ENCODE measurements around the gene ABCA4.

ABCA4 gene

DNA sequence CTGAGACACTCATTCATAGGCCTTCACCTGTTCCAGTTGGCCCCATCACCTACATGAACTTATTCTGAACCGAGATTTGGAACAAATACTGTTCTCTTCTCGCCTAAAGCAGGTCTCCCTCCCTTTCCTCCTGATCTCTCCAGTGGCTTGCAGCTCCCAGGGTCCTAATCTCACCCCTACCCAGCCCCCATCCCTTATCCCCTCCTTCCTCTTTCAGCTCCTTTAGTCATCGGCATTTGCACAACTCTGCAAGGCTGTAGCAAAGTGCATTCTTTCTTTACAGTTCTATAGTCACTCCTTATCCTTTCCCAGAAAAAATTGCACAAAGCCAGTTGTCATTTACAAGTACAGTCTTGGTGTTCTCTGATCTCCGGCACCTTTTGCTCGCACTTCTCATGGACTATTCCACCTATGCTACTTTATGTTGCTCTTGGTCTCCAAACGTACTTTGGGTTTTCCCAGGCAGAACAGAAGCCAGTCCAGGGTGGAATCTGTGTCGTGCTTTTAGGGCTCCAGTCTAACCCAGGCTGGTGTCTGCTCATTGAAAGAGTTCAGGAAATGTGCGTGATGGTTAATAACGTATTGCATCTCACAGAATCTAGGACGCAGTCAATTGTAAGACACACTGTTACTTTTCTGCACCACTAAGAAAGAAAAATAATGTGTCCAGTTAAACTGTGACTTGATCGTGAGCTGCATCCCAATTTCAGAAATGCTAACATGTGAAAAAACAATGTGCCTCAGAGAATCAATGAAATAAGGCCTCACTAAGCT lies 965 bp downstream of the ABCA4 start:
- Histone ChIP-seq H3K9me3 (ENCODE audit: insufficient read depth, low read depth, low read length) (no peaks in the 10 kb centered on the region), H3K4me2 (ENCODE audit: low read depth, low read length, poor library complexity, severe bottlenecking) (no peak overlapping the region), H3K79me2 (ENCODE audit: insufficient read depth, low read length) (no peaks in the 10 kb centered on the region), H2AFZ (ENCODE audit: low read length) (no peak overlapping the region), H3K36me3 (ENCODE audit: insufficient read depth, low read length) (no peaks in the 10 kb centered on the region), H3K9me2 (replicated peaks; ENCODE audit: low read depth, low read length) (no peaks in the 10 kb centered on the region), H3K27me3 (ENCODE audit: insufficient read depth, low read length, poor library complexity, severe bottlenecking) (no peaks in the 10 kb centered on the region), H3K9ac (ENCODE audit: low read depth, low read length, poor library complexity, severe bottlenecking) (no peak overlapping the region), H3K4me3 (ENCODE audit: low read length, poor library complexity, severe bottlenecking) (no peak overlapping the region), H4K20me1 (ENCODE audit: insufficient read depth, low read length, poor library complexity, severe bottlenecking) (no peaks in the 10 kb centered on the region), H3K4me1 (ENCODE audit: insufficient read depth, low read length, poor library complexity, severe bottlenecking) (peaks cover 21% of the 10 kb centered on the region), H3F3A (ENCODE audit: low read depth) (no peaks in the 10 kb centered on the region)
- TF ChIP-seq EZH2phosphoT487 (IDR thresholded peaks at IDR 0.05; ENCODE audit: borderline replicate concordance) = no peak
- TF ChIP-seq, protein P1, sequence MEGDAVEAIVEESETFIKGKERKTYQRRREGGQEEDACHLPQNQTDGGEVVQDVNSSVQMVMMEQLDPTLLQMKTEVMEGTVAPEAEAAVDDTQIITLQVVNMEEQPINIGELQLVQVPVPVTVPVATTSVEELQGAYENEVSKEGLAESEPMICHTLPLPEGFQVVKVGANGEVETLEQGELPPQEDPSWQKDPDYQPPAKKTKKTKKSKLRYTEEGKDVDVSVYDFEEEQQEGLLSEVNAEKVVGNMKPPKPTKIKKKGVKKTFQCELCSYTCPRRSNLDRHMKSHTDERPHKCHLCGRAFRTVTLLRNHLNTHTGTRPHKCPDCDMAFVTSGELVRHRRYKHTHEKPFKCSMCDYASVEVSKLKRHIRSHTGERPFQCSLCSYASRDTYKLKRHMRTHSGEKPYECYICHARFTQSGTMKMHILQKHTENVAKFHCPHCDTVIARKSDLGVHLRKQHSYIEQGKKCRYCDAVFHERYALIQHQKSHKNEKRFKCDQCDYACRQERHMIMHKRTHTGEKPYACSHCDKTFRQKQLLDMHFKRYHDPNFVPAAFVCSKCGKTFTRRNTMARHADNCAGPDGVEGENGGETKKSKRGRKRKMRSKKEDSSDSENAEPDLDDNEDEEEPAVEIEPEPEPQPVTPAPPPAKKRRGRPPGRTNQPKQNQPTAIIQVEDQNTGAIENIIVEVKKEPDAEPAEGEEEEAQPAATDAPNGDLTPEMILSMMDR (conservative IDR thresholded peaks at IDR 0.05; ENCODE audit: low read length) = no peak

DNA sequence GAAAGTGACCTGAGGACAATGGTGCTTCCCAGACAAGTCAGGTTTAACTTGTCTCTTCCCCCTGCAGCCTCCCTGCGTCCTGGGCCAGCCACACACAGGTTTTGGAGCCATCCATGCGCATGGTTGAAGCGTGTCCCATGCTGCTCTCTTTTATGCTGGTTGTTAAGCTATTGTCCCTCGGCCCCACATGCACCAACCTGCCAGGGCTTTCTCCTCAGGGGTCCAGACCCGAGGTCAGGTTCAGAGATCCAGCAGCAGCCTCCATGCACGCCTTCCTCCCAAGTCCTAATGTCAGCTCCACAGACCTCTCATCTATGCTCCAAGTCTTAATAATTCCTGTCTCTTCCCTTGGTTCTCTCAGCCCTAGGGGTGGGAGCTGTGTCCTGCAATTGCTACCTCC lies 1.6 kb downstream of the ABCA4 start:
- Histone ChIP-seq H3K36me3 (ENCODE audit: insufficient read depth, low read length) (no peaks in the 10 kb centered on the region), H3K9ac (ENCODE audit: low read depth, low read length, poor library complexity, severe bottlenecking) (no peak overlapping the region), H3K9me2 (replicated peaks; ENCODE audit: low read depth, low read length) (no peaks in the 10 kb centered on the region), H2AFZ (ENCODE audit: low read length) (no peak overlapping the region), H3K79me2 (ENCODE audit: insufficient read depth, low read length) (no peaks in the 10 kb centered on the region), H3K27me3 (ENCODE audit: insufficient read depth, low read length, poor library complexity, severe bottlenecking) (no peaks in the 10 kb centered on the region), H3K4me2 (ENCODE audit: low read depth, low read length, poor library complexity, severe bottlenecking) (no peak overlapping the region), H3F3A (ENCODE audit: low read depth) (no peaks in the 10 kb centered on the region), H3K4me3 (ENCODE audit: low read length, poor library complexity, severe bottlenecking) (no peak overlapping the region), H3K9me3 (ENCODE audit: insufficient read depth, low read depth, low read length) (no peaks in the 10 kb centered on the region), H4K20me1 (ENCODE audit: insufficient read depth, low read length, poor library complexity, severe bottlenecking) (no peaks in the 10 kb centered on the region), H3K4me1 (ENCODE audit: insufficient read depth, low read length, poor library complexity, severe bottlenecking) (peaks cover 21% of the 10 kb centered on the region)
- no peak for TF ChIP-seq EZH2phosphoT487 (IDR thresholded peaks at IDR 0.05; ENCODE audit: borderline replicate concordance)
- TF ChIP-seq, protein P1 (conservative IDR thresholded peaks at IDR 0.05; ENCODE audit: low read length) = no peak

DNA sequence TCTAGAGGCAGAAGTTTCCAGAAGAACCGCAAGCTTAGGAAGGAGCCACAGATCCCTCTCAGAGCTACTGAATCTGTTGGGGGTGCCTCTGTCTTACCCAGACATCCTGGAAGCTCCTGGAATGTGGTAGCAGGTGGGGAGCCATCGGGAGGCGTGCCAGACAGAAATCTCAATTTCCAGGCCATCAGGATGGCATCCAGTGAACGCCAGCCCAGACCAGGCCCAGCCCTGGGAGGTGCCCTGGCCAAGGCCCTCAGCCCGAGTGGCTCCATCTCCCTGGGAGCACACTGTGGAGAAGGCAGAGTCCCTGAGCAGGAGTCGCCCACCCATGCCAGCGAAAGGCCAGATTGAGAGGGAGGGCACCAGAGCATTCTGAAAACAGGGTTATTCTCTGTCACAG lies 2.5 kb downstream of the ABCA4 start:
- Histone ChIP-seq H3K27me3 (ENCODE audit: insufficient read depth, low read length, poor library complexity, severe bottlenecking) (no peaks in the 10 kb centered on the region), H3K36me3 (ENCODE audit: insufficient read depth, low read length) (no peaks in the 10 kb centered on the region), H4K20me1 (ENCODE audit: insufficient read depth, low read length, poor library complexity, severe bottlenecking) (no peaks in the 10 kb centered on the region), H3K4me1 (ENCODE audit: insufficient read depth, low read length, poor library complexity, severe bottlenecking) (peaks cover 24% of the 10 kb centered on the region), H3K9ac (ENCODE audit: low read depth, low read length, poor library complexity, severe bottlenecking) (no peak overlapping the region), H3K4me2 (ENCODE audit: low read depth, low read length, poor library complexity, severe bottlenecking) (no peak overlapping the region), H3K4me3 (ENCODE audit: low read length, poor library complexity, severe bottlenecking) (no peak overlapping the region), H3K9me3 (ENCODE audit: insufficient read depth, low read depth, low read length) (no peaks in the 10 kb centered on the region), H2AFZ (ENCODE audit: low read length) (no peak overlapping the region), H3K79me2 (ENCODE audit: insufficient read depth, low read length) (no peaks in the 10 kb centered on the region), H3F3A (ENCODE audit: low read depth) (no peaks in the 10 kb centered on the region), H3K9me2 (replicated peaks; ENCODE audit: low read depth, low read length) (no peaks in the 10 kb centered on the region)
- TF ChIP-seq, protein P1 (conservative IDR thresholded peaks at IDR 0.05; ENCODE audit: low read length) = no peak
- TF ChIP-seq EZH2phosphoT487 (IDR thresholded peaks at IDR 0.05; ENCODE audit: borderline replicate concordance) = no peak

Data from Loucy (cell line).